Neural crest cell (in vitro differentiated cells): Measurements from ENCODE around the gene GPR26. TPM values are rescaled to one million over a fixed set of nuclear protein-coding genes. Genes with fewer than 3 reads are reported as not detected.

Experiments
- DNase-seq: peaks from one replicate; pipeline ENCODE4 v3.0.0; 2021; ENCODE audit warnings: low read depth, mixed read lengths, low spot score
- H3K27ac Mint-ChIP-seq: one replicate; pipeline ENCODE4 v1.8.0; 2021; ENCODE audit warnings: mild to moderate bottlenecking, mixed read lengths; ENCODE audit not compliant: unreplicated experiment
- H3K27me3 Mint-ChIP-seq: 2 replicates; pipeline ENCODE4 v1.8.0; 2021; ENCODE audit warnings: low read depth, mild to moderate bottlenecking, mixed read lengths
- H3K36me3 Mint-ChIP-seq: 2 replicates; pipeline ENCODE4 v1.8.0; 2021; ENCODE audit warnings: low read depth, mild to moderate bottlenecking, mixed read lengths
- H3K4me1 Mint-ChIP-seq: 2 replicates; pipeline ENCODE4 v1.8.0; 2021; ENCODE audit warnings: mixed read lengths
- H3K4me3 Mint-ChIP-seq: one replicate; pipeline ENCODE4 v1.8.0; 2021; ENCODE audit warnings: mild to moderate bottlenecking, mixed read lengths
- H3K9me3 Mint-ChIP-seq: 2 replicates; pipeline ENCODE4 v1.8.0; 2021; ENCODE audit warnings: mixed read lengths
- total RNA-seq: library from RNA; stranded (reverse); gene quantifications from 2 replicates; pipeline ENCODE4 v1.2.1, GENCODE V29; 2021
- TF ChIP-seq, protein P1 (sequence below): fragments of 200-600 bp; sonication (generic); conservative IDR thresholded peaks from 2 replicates; pipeline ENCODE4 v1.5.0; 2021; ENCODE audit warnings: antibody characterized with exemption, mild to moderate bottlenecking

Gene GPR26
- total RNA-seq, 1 donor from 2014 or later, result not detected

DNA sequence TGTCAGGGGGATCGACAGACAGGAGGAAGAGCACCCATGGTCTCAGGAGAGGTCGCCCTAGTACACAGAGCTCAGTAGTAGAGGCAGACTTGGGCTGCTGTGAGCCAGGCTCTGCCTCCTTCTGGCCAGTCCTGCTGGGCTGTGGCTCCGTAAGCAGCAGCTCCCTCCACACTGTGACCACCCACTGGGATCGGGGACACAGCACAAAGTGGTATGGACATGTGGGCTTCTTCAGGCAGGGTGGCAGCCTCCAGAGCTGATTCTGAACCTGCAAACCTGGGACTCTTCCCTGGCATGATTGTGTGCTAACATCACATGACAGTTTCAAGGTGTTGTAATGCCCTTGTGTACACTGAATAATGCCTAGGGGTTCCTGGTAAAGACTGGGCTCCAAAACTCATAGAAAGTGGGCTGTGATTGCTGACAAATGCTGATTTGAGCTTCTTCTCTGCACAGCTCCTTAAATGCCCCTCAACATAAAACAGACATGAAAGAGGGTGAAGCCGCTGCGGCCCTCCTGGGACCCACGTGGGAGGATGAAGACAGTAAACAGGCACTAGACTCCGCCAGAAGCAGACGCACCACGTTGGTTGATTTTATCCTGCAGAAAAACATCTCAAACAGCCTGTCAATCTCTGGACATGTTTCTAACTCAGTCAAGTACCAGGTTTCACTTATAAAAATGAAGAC is 76.7 kb downstream of the GPR26 start:
- H3K4me3 Mint-ChIP-seq, result no peak overlapping the region
- no peaks in the 10 kb centered on the region for H3K9me3 Mint-ChIP-seq
- peaks cover 28% of the 10 kb centered on the region for H3K4me1 Mint-ChIP-seq
- TF ChIP-seq, protein P1, sequence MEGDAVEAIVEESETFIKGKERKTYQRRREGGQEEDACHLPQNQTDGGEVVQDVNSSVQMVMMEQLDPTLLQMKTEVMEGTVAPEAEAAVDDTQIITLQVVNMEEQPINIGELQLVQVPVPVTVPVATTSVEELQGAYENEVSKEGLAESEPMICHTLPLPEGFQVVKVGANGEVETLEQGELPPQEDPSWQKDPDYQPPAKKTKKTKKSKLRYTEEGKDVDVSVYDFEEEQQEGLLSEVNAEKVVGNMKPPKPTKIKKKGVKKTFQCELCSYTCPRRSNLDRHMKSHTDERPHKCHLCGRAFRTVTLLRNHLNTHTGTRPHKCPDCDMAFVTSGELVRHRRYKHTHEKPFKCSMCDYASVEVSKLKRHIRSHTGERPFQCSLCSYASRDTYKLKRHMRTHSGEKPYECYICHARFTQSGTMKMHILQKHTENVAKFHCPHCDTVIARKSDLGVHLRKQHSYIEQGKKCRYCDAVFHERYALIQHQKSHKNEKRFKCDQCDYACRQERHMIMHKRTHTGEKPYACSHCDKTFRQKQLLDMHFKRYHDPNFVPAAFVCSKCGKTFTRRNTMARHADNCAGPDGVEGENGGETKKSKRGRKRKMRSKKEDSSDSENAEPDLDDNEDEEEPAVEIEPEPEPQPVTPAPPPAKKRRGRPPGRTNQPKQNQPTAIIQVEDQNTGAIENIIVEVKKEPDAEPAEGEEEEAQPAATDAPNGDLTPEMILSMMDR, result no peak
- peaks cover 13% of the 10 kb centered on the region for H3K27me3 Mint-ChIP-seq
- no peak overlapping the region for H3K27ac Mint-ChIP-seq
- DNase-seq, result no peak
- H3K36me3 Mint-ChIP-seq, result no peaks in the 10 kb centered on the region

DNA sequence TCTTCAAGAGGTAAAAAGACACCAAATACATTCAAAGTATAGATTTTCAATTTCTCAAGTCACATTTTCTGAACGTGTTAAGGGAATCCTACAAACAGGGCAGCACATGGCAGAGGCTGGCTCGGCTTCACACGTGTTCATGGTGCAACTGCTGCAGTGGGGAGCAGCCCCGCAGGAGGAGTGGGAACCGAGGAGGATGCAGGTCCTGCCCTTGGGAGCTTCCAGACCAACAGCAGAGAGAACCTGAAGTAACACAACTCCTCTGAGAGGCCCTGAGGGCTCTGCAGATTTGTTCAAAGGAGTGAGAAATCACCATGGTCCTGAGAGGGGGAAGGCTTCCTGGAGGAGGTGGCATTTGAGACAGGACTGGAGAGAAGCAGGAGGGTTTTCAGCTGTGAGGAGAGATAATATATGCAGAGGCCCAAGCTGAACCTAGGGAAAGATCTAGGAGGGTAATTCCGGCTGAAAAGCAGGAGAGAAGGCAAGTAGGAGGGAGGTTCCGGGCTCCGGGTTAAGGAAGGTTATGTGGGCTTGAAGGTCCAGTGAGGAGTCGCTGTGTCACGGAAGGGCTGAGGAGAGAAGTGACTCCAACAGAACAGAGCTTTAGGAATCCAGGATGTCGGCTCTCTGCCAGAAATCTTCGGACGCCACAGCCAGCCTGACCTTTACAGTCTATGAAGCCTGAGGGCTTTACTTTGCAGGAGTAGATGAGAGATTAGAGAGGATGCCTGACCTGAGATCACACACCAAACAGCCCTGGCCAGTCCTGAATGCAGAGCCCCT is 77.5 kb downstream of the GPR26 start:
- Mint-ChIP-seq H3K27me3 (peaks cover 13% of the 10 kb centered on the region), H3K27ac (peak overlapping the region; percentile 4), H3K9me3 (no peaks in the 10 kb centered on the region), H3K4me1 (peaks cover 28% of the 10 kb centered on the region), H3K36me3 (no peaks in the 10 kb centered on the region), H3K4me3 (no peak overlapping the region)
- TF ChIP-seq, protein P1, result no peak
- no peak for DNase-seq

DNA sequence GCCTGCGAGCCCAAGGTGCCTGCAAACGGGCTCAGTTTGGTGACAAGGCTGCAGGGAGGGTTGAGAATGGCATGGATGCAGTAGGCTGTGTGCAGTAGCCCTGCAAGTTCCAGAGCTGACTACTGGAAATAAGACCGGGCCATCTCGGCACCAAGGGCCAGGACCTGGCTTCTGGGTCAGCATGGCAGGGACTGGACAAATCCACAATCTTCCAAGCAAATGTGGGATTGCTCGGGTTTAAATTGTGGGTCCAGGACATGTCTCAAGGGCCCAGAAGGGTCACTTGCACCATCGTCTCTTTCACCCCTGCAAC is 78.0 kb downstream of the GPR26 start:
- TF ChIP-seq, protein P1, result no peak
- Mint-ChIP-seq H3K27me3 (peaks cover 13% of the 10 kb centered on the region), H3K4me1 (peaks cover 28% of the 10 kb centered on the region), H3K9me3 (no peaks in the 10 kb centered on the region), H3K27ac (no peak overlapping the region), H3K4me3 (no peak overlapping the region), H3K36me3 (no peaks in the 10 kb centered on the region)
- DNase-seq, result no peak

Other genes with a start within 250 kb of the GPR26 start
- gene CPXM2, start 225.5 kb downstream of the GPR26 start, total RNA-seq, result not detected in 2 replicates